HEK293T (cell line): Measurements from ENCODE around the gene SZT2.

Experiments used
- ARNT ChIP-seq: fragments of 450-650 bp; IDR thresholded peaks from 2 replicates; pipeline ENCODE4 v1.6.1; 2017; ENCODE audit warnings: mild to moderate bottlenecking
- BHLHE40 ChIP-seq: fragments of 450-650 bp; IDR thresholded peaks from 2 replicates; pipeline ENCODE4 v1.6.1; 2016; ENCODE audit warnings: mild to moderate bottlenecking, moderate library complexity, borderline replicate concordance
- ELF4 ChIP-seq: fragments of 450-650 bp; IDR thresholded peaks from 2 replicates; pipeline ENCODE4 v1.6.1; 2017; ENCODE audit warnings: antibody characterized with exemption
- FOXA1 ChIP-seq: fragments of 450-650 bp; IDR thresholded peaks from 2 replicates; pipeline ENCODE4 v1.6.1; 2016; ENCODE audit warnings: mild to moderate bottlenecking
- FOXK2 ChIP-seq: fragments of 450-650 bp; IDR thresholded peaks from 2 replicates; pipeline ENCODE4 v1.6.1; 2016; ENCODE audit warnings: mild to moderate bottlenecking
- FOXM1 ChIP-seq: fragments of 450-650 bp; IDR thresholded peaks from 2 replicates; pipeline ENCODE4 v1.6.1; 2017; ENCODE audit warnings: mild to moderate bottlenecking, borderline replicate concordance
- HDGF ChIP-seq: fragments of 450-650 bp; IDR thresholded peaks from 2 replicates; pipeline ENCODE4 v1.6.1; 2017; ENCODE audit warnings: antibody characterized with exemption, borderline replicate concordance
- LEF1 ChIP-seq: fragments of 450-650 bp; IDR thresholded peaks from 2 replicates; pipeline ENCODE4 v1.6.1; 2017; ENCODE audit warnings: mild to moderate bottlenecking, borderline replicate concordance
- NFRKB ChIP-seq: fragments of 450-650 bp; IDR thresholded peaks from 2 replicates; pipeline ENCODE4 v1.6.1; 2016; ENCODE audit warnings: mild to moderate bottlenecking, moderate library complexity
- SP1 ChIP-seq: fragments of 450-650 bp; IDR thresholded peaks from 2 replicates; pipeline ENCODE4 v1.6.1; 2017
- SUZ12 ChIP-seq: fragments of 450-650 bp; IDR thresholded peaks from 2 replicates; pipeline ENCODE4 v1.6.1; 2016; ENCODE audit warnings: mild to moderate bottlenecking
- TARDBP ChIP-seq: fragments of 450-650 bp; IDR thresholded peaks from 2 replicates; pipeline ENCODE4 v1.6.1; 2016
- ZNF384 ChIP-seq: fragments of 450-650 bp; IDR thresholded peaks from 2 replicates; pipeline ENCODE4 v1.6.1; 2016
- TF ChIP-seq, protein P1 (sequence below): fragments of 450-650 bp; IDR thresholded peaks from 2 replicates; pipeline ENCODE4 v1.6.1; 2016

DNA sequence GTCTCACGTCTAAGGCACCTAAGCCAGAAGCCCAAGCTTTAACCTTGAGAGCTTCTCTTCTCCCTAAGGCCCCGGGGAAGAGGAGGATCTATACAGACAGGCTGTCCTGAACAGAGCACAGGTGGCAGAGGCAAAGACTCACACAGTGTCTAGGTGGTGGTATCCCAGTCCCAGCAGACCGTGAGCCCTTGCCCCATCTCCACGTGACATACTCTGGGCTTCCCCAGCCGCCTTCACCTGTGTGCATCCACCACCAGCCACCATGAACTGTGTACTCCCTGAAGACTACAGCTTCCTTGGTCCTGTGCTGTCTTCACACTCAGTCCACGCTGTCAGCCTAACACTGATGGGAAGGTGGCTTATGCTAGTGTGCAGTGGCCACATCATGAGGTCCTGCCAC, 31.7 kb downstream of the SZT2 start:
- TF ChIP-seq FOXM1 (no peak), NFRKB (no peak), LEF1 (no peak), SUZ12 (no peak), HDGF (no peak), TARDBP (no peak), BHLHE40 (no peak), FOXA1 (no peak), ELF4 (no peak), SP1 (no peak), FOXK2 (no peak), ARNT (no peak), ZNF384 (no peak)
- TF ChIP-seq, protein P1, sequence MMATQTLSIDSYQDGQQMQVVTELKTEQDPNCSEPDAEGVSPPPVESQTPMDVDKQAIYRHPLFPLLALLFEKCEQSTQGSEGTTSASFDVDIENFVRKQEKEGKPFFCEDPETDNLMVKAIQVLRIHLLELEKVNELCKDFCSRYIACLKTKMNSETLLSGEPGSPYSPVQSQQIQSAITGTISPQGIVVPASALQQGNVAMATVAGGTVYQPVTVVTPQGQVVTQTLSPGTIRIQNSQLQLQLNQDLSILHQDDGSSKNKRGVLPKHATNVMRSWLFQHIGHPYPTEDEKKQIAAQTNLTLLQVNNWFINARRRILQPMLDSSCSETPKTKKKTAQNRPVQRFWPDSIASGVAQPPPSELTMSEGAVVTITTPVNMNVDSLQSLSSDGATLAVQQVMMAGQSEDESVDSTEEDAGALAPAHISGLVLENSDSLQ = no peak
